Osteocyte (in vitro differentiated cells): Measurements from ENCODE around the gene TXNDC5. TPM values are rescaled to one million over a fixed set of nuclear protein-coding genes. Genes with fewer than 3 reads are reported as not detected.

Experiments used
- DNase-seq: peaks from one replicate; pipeline ENCODE4 v3.0.0; 2021; ENCODE audit warnings: mixed read lengths; ENCODE audit not compliant: unreplicated experiment; ENCODE audit errors: extremely low spot score
- H3K27ac Mint-ChIP-seq: one replicate; pipeline ENCODE4 v1.8.0; 2021; ENCODE audit warnings: mild to moderate bottlenecking, mixed read lengths; ENCODE audit not compliant: unreplicated experiment
- H3K27me3 Mint-ChIP-seq: one replicate; pipeline ENCODE4 v1.8.0; 2021; ENCODE audit warnings: mixed read lengths; ENCODE audit not compliant: unreplicated experiment
- H3K36me3 Mint-ChIP-seq: one replicate; pipeline ENCODE4 v1.8.0; 2021; ENCODE audit warnings: mixed read lengths; ENCODE audit not compliant: unreplicated experiment
- H3K4me1 Mint-ChIP-seq: one replicate; pipeline ENCODE4 v1.8.0; 2021; ENCODE audit warnings: mixed read lengths; ENCODE audit not compliant: unreplicated experiment
- H3K4me3 Mint-ChIP-seq: one replicate; pipeline ENCODE4 v1.8.0; 2021; ENCODE audit warnings: mild to moderate bottlenecking, moderate library complexity, mixed read lengths; ENCODE audit not compliant: unreplicated experiment
- H3K9me3 Mint-ChIP-seq: one replicate; pipeline ENCODE4 v1.8.0; 2021; ENCODE audit warnings: mixed read lengths; ENCODE audit not compliant: unreplicated experiment
- CTCF ChIP-seq: fragments of 200-600 bp; sonication (generic); IDR thresholded peaks from 2 replicates; pipeline ENCODE4 v1.5.0; 2021; ENCODE audit warnings: antibody characterized with exemption, mild to moderate bottlenecking, moderate library complexity
- total RNA-seq: library from RNA; stranded (reverse); gene quantifications from 2 replicates; pipeline ENCODE4 v1.2.1, GENCODE V29; 2021

Gene TXNDC5
- total RNA-seq, 1 donor from 2014 or later: 148 TPM

GRCh38 chr6:7921046-7921445, 10.5 kb upstream of the TXNDC5 start:
- peaks cover 9% of the 10 kb centered on the region for H3K27me3 Mint-ChIP-seq
- no peaks in the 10 kb centered on the region for H3K9me3 Mint-ChIP-seq
- no peaks in the 10 kb centered on the region for H3K36me3 Mint-ChIP-seq
- no peak for TF ChIP-seq CTCF
- no peak overlapping the region for H3K4me3 Mint-ChIP-seq
- no peaks in the 10 kb centered on the region for H3K4me1 Mint-ChIP-seq
- H3K27ac Mint-ChIP-seq: no peak overlapping the region
- no peak for DNase-seq

GRCh38 chr6:7920425-7920824, 9.8 kb upstream of the TXNDC5 start:
- Mint-ChIP-seq H3K27ac (no peak overlapping the region), H3K4me1 (no peaks in the 10 kb centered on the region), H3K36me3 (no peaks in the 10 kb centered on the region), H3K27me3 (peaks cover 9% of the 10 kb centered on the region), H3K9me3 (no peaks in the 10 kb centered on the region), H3K4me3 (no peak overlapping the region)
- DNase-seq: no peak
- no peak for TF ChIP-seq CTCF

- TF ChIP-seq CTCF: no peak
- Mint-ChIP-seq H3K4me1 (no peaks in the 10 kb centered on the region), H3K36me3 (no peaks in the 10 kb centered on the region), H3K9me3 (no peaks in the 10 kb centered on the region), H3K27ac (no peak overlapping the region), H3K4me3 (no peak overlapping the region), H3K27me3 (peaks cover 9% of the 10 kb centered on the region)
- no peak for DNase-seq
Observed at GRCh38 chr6:7919871-7920270, 9.3 kb upstream of the TXNDC5 start.

GRCh38 chr6:7918403-7918802, 7.8 kb upstream of the TXNDC5 start:
- no peaks in the 10 kb centered on the region for H3K9me3 Mint-ChIP-seq
- no peaks in the 10 kb centered on the region for H3K4me1 Mint-ChIP-seq
- peaks cover 7% of the 10 kb centered on the region for H3K27me3 Mint-ChIP-seq
- TF ChIP-seq CTCF: no peak
- no peaks in the 10 kb centered on the region for H3K36me3 Mint-ChIP-seq
- H3K4me3 Mint-ChIP-seq: no peak overlapping the region
- DNase-seq: no peak
- no peak overlapping the region for H3K27ac Mint-ChIP-seq

- no peak for TF ChIP-seq CTCF
- H3K4me3 Mint-ChIP-seq: no peak overlapping the region
- no peaks in the 10 kb centered on the region for H3K36me3 Mint-ChIP-seq
- no peaks in the 10 kb centered on the region for H3K9me3 Mint-ChIP-seq
- no peak overlapping the region for H3K27ac Mint-ChIP-seq
- no peak for DNase-seq
- H3K4me1 Mint-ChIP-seq: no peaks in the 10 kb centered on the region
- peaks cover 7% of the 10 kb centered on the region for H3K27me3 Mint-ChIP-seq
Observed at GRCh38 chr6:7917729-7918128, 7.1 kb upstream of the TXNDC5 start.
